GM21515 (cell line): ENCODE results near the gene CSNK1G1.
"Not testable (repeated sequence)": the region's sequence is repeated elsewhere in the genome, so short reads cannot be mapped to it uniquely, and the experiment has no call there.

Experiments
- ATAC-seq: cut with Tn5 transposase; IDR thresholded peaks from one replicate; pipeline ENCODE4 v1.9.1; 2021; ENCODE audit not compliant: unreplicated experiment

CSNK1G1 gene

DNA sequence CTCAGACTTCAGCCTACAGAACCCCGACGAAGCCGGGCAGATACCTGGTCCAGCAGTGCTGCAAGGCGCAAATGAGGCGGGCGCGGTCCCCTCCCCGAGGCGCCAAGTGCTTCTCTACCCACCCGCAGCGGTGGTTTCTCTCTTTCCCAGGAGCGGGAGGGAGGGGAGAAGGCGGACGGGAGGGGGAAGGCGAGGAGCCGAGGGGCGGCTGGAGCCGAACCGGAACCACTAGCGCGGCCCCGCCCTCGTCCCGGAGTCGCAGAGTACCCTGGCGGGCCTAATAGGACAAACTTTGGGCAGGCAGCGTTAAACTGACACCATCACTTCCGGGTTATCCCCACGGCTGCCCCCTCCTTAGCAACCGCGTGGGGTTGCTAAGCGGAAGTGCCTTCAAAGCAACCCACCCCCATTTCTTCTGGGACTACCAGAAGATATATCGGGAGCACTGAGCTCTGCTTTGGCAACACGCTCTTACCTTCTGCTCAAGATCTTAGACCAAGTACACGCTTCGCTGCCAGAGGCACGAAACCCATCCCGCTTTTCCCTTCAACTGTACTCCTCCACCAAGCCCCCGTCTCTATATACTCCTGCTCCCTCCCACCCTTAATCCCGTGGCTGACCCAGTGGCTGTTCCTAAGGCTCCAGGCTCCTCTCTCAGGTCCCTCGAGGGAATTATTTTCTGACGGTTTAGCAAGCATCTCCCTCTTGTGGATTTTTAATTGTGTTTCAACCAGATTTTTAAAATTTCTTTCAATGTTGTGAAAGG is at the start of gene CSNK1G1:
Gene CSNK1G1 (minus strand): TSS at position 230 of the 766 bp plus-strand sequence. CDS start 55,674 bp downstream, outside the sequence.
- peak; percentile 91 for ATAC-seq

- no peak for ATAC-seq
Observed at GRCh38 chr15:64400583-64400982, 44.6 kb upstream of the CSNK1G1 start.

DNA sequence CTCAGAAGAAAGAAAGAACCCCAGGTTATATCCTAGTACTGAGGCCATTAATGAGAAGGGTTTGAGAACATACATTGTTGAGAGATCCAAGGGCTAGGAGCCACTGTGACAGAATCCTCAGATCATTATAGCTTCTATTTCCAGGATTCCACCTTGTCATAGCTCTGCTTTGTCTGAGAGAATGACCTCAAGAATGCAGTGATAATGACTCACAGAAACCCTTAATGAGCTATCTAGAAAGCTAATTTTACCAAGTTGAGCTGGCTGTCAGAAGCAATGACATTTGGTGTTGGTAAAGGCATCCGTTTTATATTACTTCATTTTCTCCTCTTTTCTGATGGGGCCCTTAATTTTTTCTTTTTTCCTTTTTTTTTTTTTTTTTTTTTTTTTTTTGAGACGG is 42.6 kb upstream of the CSNK1G1 start:
- ATAC-seq: no peak

DNA sequence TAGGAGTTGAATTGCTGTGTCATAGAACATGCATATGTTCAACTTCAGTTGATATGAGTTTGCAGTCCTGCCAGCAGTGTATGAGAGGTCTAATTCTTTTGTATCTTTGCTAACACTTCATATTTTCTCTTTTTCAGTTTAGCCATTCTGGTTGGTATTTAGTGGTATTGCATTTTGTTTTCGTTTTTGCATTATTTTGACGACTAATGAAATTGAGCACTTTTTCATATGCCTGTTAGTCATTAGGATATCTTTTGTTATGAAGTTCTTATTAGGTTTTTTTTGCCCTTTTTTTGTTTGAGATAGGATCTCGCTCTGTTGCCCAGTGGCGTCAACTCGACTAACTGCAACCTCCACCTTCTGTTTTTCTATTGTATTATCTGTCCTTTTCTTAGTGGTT is 40.8 kb upstream of the CSNK1G1 start:
- no peak for ATAC-seq

DNA sequence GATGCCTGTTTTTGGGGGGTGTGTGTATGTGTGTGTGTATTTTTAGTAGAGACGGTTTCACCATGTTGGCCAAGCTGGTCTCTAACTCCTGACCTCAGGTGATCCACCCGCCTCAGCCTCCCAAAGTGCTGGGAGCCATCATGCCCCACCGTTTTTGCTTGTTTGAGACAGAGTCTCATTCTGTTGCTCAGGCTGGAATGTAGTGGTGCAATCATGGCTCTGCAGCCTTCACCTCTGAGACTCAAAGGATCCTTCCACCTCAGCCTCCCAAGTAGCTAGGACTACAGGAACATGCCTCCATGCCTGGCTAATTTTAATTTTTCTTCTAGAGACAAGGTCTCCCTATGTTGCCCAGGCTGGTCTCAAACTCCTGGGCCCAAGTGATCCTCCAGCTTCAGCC is 36.5 kb upstream of the CSNK1G1 start:
- not testable (repeated sequence) for ATAC-seq

- ATAC-seq: no peak
Observed at GRCh38 chr15:64389036-64389435, 33.1 kb upstream of the CSNK1G1 start.

DNA sequence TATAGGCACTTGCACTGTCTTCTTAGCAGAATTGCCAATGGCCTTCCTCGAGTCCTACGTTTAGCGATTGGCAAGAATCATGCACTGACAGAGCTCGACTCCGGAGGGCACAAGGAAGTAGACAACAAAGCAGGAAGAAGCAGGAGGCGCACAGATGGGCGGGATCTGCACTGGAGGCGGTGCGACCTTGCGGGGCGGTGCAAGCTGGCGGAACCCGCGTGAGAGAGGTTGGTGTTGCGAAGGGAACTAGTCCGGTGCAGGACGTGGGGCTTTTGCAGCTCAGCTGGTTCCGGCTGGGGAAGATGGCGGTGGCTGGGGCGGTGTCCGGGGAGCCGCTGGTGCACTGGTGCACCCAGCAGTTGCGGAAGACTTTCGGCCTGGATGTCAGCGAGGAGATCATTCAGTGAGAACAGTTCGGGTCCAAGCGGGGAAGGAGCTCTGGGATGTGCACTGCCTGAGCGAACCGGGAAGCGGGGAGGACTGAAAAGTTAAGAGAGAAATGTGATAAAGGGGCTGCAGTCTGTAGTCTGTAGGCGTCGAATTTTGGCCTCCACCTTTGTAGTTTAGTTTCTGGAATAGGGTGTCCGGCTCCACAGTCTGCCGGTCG is 31.7 kb upstream of the CSNK1G1 start, which contains the start of gene TRIP4:
Gene TRIP4 (plus strand): TSS at position 275 of the 607 bp plus-strand sequence. CDS start 28 bp downstream, at position 303.
- peak; percentile 94 for ATAC-seq

- no peak for ATAC-seq
Observed at GRCh38 chr15:64386291-64386690, 30.3 kb upstream of the CSNK1G1 start.

DNA sequence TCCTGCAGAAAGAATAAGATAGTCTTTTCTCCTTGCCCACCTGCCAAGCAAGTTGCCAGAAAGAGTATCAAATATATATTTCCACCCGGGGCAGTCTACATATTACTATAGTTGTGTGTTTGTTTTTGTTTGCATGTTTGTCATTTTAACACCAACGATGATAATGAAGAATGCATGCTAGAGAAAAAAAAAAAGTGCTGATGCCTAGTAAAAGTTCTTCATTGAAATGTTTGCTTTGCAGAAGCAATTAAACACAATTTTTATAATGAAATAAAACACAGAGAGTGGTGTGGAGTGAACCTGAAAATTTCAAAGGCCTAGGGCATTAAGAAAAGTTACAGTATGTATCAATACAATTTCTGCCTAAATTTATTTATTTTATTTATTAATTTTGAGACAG is 27.8 kb upstream of the CSNK1G1 start:
- ATAC-seq: no peak

- peak; percentile 93 for ATAC-seq
Observed at GRCh38 chr15:64381000-64381751, 25.2 kb upstream of the CSNK1G1 start, which contains the start of gene PCLAF. TSS of gene PCLAF (minus strand) at chr15:64381441. CDS start at chr15:64381371, 70 bp downstream.

GRCh38 chr15:64380130-64380870 is 24.3 kb upstream of the CSNK1G1 start:
- ATAC-seq: not testable (repeated sequence)

- no peak for ATAC-seq
Observed at GRCh38 chr15:64379216-64379960, 23.4 kb upstream of the CSNK1G1 start.

DNA sequence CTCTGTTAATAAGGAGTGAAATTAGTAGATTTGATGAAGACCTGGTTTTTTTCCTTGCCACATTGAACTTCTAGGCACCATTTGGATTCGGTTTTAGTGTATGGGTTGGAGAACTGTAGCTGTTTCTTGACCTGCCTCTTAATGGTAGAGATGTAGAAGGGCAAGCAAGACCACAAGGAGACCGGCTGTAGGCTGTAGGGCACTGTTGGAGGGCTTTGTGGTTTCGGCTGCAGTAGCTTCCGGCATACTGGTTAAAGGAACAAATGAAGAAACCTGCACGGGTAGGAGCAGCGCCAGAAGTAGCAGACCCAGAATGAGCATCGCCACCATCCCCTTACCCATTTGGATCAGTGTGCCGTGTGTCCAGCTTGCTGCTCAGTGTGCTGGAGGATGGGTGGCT is 17.4 kb upstream of the CSNK1G1 start:
- no peak for ATAC-seq

DNA sequence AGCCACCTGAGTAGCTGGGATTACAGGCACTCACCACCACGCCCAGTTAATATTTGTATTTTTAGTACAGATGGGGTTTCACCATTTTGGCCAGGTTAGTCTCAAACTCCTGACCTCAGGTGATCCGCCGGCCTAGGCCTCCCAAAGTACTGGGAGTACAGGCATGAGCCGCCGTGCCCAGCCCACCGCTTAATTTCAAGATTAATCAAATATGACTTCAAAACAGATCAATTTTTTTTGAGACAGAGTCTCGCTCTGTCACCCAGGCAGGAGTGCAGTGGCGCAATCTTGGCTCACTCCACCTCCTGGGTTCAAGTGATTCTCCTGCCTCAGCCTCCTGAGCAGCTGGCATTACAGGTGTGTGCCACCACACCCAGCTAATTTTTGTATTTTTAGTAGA is 15.4 kb upstream of the CSNK1G1 start:
- ATAC-seq: not testable (repeated sequence)

DNA sequence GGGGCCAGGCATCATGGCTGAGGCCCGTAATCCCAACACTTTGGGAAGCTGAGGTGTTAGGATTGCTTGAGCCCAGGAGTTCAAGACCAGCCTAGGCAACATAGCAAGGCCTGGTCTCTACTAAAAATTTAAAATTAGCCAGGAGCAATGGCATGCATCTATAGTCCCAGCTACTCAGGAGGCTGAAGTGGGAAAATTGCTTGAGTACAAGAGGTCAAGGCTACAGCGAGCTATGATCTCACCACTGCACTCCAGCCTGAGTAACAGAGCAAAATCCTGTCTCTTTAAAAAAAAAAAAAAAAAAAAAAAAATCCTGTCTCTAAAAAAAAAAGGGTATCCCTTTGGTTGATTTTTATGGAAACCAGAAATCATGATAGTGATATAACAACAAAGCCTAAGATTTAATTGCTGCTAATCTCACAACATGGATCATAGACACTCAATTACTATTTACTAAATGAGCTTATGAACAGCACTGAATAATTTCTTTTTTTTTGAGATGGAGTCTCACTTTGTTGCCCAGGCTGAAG is 13.2 kb upstream of the CSNK1G1 start:
- ATAC-seq: no peak

GRCh38 chr15:64361259-64361658 is 5.3 kb upstream of the CSNK1G1 start:
- no peak for ATAC-seq

GRCh38 chr15:64356710-64357040 is 702 bp upstream of the CSNK1G1 start:
- no peak for ATAC-seq

DNA sequence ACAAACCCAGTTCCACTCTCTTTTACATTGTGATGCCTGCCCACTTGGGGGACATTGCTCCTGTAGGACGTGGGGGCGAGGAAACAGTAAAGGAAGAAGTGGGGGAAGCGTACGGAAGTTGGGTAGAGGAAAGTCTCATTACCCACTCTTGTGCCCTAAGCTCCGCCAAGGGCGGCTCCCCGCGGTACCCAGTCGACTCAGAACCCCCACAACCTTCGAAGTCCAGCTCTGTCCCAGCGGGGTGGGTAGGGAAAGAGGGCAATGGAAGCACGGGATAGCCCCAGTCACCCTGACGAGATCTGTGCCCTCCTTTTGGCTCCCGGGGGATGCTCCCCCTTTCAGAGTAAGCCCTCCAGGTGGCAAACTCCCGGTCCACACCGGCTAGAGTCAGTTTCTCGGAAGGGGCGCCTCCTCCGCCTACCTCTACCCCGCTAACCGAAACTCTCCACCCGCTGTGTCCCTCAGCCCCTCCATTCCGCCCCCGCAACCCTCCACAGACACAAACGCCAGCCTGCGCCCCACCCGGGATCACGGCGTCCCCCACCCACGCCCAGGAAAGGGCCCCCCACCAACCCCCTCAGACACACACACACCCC is 527 bp downstream of the CSNK1G1 start:
- ATAC-seq: peak; percentile 4

- ATAC-seq: no peak
Observed at GRCh38 chr15:64354688-64355344, 1.2 kb downstream of the CSNK1G1 start.
